GM18520 (cell line): ENCODE data around the gene BEND3.

Experiments
- ATAC-seq: cut with Tn5 transposase; IDR thresholded peaks from one replicate; pipeline ENCODE4 v1.9.1; 2021; ENCODE audit not compliant: unreplicated experiment

BEND3 gene

DNA sequence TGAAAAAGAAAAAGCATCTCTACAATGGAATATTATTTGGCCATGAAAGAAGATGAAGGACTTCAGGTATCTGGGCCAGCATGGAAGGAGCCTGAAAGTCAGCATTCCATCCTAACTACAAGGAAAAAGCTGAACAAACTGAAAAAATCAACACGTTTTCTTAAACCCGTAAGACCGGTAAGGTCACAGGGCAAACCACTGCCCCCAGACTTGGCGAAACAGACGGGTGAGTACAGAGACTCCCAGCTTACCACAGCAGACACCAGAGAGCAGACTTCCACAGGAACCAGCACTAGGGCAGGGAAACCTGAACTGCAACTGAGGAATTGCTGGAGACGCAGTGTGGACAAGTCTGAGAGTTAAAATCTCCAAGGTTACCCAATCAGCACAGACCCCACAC lies 31.4 kb downstream of the BEND3 start:
- ATAC-seq, result no peak

DNA sequence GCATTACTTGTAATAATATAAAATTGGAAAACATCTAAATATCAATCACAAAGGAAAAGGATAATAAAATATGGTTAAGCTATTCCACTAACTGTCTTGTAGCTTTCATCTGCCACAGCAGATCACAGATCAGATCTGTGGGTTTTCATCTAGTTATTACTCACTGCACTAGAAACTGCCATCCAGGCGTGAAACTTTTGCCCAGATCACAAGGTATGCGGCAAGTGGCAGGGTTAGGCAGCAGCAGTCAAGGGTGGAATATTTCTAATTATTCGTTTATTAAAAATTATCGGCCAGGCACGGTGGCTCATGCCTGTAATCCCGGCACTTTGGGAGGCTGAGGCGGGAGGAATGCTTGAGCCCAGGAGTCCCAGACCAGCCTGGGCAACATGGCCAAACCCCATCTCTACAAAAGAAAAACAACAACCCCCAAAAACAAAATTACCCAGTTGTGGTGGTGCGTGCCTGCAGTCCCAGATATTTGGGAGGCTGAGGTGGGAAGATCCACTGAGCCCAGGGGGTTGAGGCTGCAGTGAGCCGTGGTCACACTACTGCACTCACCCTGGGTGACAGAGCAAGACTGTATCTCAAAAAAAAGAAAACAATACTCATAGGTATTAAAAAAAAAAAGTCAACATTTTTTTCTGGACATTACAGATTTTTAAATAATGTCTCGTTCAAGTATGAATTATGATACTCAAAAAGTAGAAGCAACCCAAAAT lies 32.1 kb downstream of the BEND3 start:
- ATAC-seq, result peak; percentile 90

DNA sequence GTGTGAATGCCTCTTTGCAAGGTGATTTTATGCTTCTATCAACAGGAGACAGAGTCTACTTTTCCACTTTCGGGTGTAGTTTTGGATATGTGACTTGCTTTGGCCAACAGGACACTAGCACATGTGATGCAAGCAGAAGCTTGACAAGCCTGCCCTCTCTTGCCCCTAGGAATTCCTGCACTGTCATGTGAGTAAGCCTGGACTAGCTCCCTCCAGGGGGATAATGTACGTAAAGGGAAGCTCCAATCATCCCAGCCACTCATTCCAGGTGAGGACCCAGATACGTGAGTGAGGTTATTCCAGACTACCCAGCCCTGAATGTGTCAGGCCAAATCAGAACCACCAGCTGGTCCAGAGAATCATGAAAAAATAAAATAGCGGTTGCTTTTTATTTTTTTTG lies 33.3 kb downstream of the BEND3 start:
- ATAC-seq, result no peak

DNA sequence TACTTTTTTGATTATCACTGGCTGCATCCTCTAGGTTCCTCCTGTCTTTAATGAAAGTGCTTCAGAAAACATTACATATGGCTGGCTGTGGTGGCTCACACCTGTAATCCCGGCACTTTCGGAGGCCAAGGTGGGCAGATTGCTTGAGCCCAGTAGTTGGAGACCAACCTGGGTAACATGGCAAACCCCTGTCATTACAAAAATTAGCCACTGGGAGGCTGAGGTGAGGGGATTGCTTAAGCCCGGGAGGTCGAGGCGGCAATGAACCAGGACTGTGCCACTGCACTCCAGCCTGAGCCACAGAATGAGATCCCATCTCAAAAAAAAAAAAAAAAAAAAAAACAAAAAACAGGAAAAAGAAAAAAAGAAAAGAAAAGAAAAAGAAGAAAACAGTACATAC lies 35.3 kb downstream of the BEND3 start:
- no peak for ATAC-seq

DNA sequence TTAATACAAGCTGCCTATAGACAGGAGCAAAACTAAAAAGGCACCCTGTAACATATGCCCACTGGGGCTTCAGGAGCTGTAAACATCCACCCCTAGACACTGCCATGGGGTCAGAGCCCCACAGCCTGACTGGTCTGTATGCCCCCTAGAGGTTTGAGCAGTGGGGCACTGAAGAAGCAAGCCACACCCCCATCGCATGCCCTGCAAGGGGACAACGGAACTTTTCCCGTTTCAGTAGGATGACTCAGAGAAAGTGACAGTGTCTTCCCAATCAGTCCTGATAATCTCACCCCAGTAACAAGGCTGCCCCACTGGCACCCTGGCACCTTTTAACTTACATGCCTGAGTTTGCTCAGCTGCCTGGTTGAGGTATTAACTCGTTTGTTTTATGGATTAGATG lies 35.9 kb downstream of the BEND3 start:
- ATAC-seq, result no peak

DNA sequence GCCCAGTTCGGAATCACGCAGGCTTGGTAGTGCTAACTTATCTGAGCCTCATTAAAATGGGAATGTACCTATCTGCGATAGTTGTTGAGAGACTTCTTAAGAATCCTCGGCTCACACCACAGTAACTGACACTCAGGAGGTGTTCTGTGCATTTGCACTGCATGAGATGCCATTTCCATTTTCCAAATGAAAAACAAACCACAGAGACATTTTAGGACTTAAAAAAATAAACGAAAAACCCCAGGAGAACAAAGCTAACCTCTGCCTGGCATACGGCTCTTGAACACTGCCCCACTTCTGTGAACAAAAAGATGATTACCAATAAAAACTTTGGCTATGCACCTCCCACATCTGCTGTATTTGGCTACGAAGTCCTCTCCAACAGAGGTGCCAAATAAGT lies 37.6 kb downstream of the BEND3 start:
- ATAC-seq, result no peak

DNA sequence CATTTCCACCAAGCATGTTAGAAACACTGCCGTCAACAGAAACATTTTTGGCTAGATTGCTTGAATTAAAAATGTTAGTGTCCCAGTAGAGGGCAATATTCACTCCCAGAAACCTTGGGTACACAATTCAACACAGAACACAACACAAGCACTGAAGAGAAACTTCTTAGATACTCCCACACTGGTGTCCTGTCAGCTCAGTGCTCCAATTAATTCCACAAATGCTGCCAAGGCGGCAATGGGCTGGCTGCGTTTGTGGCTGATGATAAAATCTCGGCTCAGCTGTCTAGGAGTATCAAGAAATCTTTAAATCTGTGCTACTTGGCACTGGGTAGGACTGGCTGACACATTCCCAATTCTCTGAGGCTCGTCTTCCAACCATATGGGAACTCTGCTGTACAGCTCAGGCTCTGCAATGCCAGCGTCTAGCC lies 39.3 kb downstream of the BEND3 start:
- no peak for ATAC-seq

DNA sequence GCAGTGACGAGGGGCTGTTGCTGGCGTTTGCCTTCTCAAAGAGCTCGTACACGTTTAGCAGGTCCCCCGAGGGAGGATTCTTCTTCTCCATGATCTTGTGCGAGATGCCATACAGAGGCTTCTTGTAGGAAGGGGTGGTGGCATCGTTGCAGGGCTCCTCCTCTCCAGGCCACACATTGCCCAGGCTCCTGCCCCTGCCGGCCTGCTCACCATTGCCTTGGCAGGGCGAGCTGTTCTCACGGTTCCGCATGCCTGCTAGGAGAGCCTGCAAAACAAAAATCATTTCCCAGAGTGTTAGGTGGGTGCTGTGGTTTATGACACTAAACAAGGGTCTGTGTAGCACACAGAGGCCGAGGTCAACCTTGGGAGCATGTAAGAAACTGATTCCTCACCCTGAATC lies 44.6 kb downstream of the BEND3 start:
- no peak for ATAC-seq

DNA sequence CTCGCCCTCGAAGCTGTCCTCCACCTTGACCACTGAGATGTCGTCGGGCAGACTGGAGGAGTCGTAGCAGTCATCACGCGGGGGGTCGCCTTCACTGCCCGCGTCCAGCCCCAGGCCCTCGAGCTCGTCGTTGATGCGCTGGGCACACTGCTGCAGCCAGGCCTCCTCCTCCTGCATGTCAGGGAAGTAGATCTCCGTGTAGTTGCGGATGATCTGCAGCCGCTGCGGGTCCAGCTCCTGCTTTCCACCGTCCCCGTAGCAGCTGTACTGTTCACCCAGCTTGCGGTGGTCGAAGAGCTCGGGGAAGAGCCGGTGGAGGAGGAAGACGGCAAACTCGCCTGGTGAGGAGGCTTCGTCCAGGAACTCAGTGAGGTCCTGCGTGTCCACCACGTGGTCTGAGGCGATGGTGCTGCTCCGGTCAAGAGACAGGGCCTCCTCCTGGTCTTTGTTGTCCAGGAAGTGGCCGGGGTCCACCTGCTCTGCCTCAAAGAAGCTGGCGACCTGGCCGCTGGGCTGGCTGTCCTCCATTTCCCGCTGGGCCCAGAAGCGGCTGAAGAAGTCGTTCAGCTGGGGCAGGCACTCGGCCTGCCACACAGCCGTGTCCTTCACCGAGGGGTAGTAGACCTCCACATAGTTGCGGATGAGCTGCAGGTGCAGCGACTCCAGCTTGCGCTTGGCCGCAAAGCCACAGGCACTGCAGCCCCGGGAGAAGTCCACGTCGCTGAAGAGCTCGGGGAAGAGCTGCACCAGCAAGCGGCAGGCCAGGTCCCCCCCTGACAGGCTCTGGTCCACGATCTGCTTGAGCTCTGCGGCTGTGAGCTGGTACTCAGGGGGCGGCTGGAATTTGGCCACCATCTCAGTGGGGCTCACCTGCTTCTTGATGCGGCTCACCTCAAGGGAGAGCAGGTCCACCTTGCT lies 45.4 kb downstream of the BEND3 start:
- ATAC-seq, result no peak

DNA sequence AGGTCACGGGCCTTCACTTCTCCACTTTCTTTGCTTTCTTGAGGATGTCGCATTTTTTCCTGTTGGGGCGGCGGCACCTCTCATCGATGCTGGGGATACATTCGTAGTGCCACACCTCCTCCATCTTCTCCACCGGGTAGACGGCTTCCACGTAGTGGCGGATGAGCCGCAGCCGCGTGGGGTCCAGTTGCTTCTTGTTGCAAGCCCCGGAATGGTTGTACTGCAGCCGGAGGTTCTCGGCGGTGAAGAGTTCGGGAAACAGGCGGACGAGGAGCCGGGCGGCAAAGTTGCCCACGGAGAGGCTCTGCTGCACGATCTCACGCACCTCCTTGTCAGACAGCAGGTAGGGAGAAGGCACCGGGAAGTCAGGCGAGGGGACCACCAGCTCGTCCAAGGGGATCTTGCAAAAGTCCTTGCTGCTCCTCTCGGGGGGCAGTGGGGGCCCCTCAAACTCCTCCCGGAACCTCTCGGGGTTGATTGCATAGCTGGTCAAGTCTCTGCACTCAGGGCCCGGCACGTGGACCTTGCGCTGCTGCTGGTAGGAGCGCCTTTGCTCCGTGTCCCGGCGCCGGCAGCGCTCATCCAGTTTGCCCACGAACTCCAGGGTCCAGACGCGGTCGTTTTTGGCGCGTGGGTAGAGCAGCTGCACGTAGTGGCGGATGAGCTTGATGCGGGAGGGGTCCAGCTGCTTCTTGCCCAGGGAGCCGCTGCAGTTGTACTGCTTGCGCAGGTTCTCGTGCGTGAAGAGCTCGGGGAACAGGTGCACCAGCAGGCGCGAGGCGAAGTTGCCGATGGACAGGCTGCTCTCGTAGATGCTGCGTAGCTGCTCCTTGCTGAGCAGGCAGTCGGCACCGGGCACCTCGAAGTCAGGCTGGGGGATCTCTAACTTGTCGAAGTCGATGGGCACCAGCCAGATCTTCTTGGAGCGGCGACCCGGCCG lies 46.4 kb downstream of the BEND3 start:
- no peak for ATAC-seq

DNA sequence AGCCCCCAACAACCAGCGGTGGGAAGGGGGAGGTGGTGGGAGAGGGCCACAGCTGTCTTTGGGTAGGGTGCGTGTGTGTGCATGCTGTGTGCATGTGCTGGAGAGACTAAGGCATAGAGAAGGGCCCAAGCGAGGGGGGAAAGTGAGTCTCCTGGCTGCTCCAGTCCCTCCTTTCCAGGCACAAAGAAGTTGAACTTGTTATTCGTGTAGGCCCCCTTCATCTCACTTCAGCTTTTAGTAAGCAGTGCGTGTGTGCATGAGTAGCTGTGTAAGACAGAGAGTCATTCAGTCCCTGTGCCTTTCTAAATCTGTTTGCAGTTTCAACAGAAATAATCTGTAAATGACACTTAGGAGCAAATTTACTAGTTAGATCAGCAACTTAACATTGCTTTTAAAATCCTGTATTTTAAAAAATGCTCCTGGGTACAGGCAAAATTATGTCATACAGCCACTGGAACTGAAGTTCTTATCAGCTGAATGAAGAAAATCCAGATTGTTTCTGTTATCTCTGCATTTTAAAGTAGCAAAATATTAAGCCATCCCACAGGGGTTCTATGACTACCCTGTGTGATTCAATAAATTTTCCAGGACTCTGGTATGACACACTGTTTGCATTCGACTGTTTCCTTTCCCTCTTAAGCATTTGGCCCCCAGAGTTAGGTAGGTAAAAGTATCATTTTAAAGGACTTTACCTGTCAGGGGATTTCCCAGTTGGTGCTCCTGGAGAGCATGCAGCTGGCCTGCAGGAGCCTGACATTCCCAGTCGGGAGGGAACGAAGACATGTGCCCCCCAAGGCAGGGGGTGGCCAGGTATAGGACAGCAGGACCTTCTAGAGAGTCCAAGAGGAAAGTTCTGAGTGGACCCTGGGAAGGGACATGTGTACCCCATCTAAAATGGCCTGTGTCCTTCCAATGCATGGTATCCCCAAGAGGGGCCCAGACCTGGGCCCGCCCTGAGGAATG lies 48.3 kb downstream of the BEND3 start:
- ATAC-seq, result no peak

DNA sequence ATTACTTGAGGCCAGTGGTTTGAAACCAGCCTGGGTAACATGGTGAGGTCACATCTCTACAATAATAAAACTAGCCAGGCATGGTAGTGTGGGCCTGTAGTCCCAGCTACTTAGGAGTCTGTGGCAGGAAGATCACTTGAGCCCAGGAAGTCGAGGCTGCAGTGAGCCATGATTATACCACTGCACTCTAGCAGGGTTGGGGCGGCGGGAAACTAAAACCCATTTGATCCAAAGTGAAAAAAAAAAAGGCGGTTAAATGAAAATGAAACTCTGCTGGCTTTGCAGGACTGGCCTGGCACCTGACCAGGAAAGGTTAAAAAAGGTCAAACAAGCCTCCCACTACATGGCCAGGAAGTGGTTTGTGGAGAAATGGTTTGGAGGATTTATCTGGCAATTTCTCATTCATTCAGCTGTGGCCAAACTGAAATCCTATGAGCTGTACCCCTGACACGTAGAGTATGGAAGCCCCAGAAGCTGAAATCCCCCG lies 50.7 kb downstream of the BEND3 start:
- ATAC-seq, result no peak

DNA sequence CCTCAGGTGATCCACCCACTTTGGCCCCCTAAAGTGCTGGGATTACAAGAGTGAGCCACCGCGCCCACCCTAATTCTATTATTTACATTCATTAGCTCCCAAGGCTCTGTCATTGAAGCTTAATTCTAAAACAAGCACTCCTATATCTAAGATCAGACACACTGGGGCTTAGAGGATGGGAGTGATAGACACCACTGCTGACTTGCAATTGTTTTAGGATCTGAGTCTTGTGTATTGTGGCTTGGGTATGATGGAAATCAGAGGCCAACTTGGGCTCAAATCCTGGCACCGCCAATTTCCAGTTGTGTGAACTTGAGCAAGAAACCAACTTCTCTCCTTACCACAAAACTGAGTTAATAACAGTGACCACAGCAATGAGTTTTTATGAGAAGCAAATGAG lies 52.6 kb downstream of the BEND3 start:
- no peak for ATAC-seq

DNA sequence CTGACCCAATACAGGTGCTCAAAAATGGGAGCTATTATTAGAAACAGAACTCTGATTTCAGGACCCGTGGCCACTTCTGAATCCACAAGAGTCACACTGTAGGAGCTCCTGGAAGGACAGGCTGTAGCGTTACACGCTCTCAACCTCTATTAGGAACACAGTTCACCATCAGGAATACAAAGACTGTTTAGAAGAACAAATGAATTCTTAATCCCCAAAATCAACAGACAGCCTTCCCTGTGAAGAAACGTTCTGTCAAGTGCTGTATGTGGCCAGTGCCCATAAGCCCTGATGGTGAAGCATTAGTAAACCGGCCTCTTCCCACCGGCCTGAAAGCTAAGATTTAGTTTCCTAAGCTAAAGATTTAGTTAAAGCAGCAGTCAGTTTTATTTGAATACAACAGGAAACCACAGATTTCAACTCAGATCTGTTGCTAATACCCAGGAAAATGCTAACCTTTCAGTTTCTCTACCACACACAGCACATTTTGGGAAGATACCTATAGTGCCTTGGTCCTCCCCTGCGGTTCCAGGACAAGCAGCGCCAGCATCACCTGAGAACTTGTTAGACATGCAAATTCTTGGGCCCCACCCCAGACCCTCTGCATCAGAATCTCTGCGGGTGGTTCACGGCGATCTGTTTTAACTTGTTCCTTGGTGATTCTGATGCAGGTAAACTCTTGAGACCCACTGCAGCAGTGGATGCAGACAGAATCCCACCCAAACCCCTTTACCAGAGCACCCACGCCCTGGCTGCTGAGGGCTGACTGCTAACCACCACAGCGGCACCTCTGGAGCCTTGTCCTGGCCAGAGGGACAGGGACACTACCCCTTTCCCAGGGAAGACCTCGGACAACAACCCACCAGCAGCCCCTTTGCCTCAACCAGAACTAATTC lies 53.9 kb downstream of the BEND3 start:
- peak; percentile 44 for ATAC-seq

DNA sequence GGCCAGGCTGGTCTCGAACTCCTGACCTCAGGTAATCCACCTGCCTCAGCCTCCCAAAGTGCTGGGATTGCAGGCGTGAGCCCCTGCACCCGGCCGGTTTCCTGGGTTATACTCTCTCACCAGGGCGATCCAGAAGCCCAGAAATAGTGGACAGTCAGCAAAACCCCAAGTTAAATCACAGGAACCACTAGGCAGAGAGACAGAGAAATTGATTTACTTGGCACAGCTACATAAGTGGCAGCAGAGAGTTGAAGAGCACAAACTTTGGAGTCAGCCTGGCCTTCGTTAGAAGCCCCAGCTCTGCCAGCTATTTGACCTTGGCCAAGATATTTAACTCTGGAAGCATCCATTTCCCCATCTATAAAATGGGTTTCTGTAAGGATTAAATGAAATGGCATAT lies 54.6 kb downstream of the BEND3 start:
- no peak for ATAC-seq

DNA sequence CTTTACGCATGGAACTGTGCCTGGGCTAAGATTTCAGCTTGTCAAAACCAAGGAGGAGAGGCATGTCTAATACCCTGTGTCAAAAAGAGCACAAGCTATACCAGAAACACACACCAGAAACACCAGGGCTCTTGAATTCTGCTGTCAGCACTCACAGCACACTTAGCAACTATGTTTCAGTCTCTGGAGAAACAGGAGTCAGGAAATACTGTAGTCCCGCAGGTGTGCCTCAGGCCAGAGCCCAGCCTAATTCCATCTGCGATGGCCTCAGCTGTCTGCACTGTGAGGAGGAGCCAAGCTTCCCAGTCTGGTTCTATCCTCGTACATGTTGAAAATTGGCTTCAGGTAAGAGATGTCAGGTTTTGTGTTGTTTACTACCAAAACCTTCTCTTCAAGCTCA lies 55.7 kb downstream of the BEND3 start:
- ATAC-seq, result no peak

DNA sequence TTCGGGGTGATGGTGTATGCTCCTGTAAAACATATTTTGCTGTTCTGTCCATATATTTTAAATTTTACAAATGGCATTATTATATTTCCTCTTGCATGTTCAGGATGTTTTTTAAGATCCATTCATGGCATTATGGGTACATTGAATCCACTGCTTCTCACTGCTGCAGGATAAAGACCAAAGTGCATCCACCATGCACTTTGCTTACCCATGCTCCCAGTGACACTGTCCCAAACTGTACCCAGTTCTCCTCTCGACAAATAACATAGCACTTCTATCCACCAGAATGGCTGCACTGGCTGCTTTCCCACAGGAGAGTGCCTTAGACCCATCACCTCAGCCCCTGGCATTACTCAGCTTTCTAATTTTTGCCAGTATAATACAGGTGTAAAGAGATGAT lies 57.6 kb downstream of the BEND3 start:
- ATAC-seq, result no peak

DNA sequence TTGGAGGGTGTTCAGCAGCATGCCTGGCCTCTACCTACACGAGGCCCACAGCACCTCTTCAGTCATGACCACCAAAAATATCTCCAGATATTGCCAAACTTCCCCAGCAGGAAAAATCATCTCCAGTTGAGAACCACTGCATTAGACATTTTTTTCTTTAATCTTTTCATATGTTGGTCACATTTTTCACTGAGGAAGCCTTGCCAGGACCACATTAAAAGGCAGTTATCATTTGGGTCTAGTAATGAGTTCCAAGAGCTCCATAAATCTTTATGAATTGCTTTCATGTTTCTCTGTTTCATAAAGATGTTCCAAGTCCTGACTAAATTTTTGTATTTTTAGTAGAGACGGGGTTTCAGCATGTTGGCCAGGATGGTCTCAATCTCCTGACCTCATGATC lies 58.5 kb downstream of the BEND3 start:
- no peak for ATAC-seq

DNA sequence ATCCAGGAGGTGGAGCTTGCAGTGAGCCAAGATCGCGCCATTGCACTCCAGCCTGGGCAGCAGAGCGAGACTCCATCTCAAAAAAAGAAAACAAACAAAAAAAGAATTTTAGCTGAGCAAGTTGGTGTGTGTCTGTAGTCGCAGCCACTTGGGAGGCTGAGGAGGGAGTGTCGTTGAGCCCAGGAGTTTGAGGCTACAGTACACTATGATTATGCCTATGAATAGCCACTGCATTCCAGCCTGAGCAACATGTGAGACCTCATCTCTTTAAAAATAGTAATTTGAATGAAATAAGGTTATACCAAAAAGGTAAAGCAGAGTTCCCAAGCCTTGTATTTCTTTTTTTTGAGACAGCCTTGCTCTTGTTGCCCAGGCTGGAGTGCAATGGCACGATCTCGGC lies 67.5 kb downstream of the BEND3 start:
- no peak for ATAC-seq
